NCI-H69 (cell line): ENCODE data around the gene C13orf46.
"Not testable (repeated sequence)": the region's sequence is repeated elsewhere in the genome, so short reads cannot be mapped to it uniquely, and the experiment has no call there.

Experiments used
- DNase-seq: peaks from one replicate; lab custom pipeline; 2025; lab: John Stamatoyannopoulos, UW

Gene C13orf46

DNA sequence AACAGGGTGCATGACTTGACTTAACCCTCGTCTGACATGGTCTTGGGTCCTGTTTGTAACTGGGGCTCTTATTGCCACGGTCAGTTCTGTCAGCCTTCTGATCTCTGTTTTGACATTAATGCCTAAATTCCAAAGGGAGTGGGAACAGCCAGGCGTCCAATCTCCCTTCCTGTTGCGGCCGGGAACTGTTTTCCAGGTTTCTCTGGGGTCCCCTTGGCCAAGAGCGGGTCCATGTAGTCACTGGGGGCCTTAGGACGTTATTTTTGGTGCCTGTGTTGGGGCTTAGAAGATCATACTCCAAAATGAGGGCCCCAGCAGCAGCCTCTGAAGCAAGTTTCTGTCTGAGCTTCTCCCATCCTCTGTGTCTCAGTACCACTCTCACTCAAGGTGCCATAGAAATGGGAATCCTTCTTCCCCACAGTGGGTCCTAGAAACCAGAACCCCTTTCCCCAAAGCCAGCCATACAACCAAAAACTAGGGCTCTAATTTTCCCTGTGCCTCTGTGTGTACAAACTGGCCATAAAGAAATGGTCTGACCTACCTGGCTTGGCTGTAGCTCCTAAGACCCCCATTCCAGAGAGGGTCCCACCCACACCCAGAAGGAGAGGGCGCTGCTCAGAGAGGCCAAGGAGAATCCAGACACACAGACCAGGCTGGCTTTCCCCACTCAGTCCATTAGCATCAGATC, 50.4 kb downstream of the C13orf46 start:
- no peak for DNase-seq

DNA sequence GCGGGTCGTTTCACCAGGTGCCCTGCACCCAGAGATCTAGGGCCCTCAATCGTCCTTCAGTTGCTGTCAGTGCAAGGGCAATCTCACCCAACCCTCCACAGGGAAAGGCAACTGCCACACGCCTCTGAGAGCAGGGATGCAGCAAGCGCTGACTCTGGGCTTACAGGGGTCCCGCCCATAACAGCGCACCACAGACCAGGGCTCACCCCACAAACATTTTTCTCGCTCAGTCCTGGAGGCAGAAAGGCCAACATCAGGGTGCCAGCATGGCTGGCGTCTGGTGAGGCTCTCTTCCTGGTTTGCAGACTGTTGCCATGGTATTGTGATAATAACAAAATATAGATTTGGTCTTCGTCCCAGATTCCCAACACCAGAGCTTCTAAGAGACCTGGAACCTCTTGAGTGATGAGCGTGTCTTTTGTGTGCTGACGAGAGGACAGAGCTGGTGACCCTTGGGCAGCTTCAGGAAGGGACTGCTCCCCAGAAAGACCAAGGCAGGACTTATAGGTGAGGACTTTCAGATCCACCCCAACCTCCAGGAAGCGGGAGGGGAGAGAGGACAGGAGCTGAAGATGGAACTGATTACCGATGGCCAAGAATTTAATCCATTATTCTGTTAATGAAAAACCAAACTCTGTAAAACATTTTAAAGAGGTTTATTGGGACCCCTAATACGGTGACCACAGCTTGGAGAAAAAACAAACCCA, 51.3 kb downstream of the C13orf46 start:
- DNase-seq, result no peak

DNA sequence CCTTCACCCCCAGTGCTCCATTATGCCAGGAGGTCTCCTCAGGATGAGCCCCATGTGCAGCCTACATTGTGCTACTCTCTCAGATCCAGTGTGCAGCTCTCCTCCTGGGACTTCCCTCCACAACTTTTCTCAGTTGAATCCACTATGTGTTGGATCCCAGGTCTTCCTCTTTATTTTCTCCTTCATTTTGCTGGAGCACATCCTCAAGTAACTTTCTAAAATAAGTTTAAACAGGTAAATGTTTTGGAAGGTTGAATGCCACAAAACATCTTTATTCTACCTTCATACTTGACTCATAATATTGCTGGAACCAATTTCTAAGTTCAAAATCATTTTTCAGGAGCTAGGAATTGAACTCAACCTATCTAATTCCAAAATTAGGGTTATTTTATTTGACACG, 52.1 kb downstream of the C13orf46 start:
- DNase-seq, result no peak

DNA sequence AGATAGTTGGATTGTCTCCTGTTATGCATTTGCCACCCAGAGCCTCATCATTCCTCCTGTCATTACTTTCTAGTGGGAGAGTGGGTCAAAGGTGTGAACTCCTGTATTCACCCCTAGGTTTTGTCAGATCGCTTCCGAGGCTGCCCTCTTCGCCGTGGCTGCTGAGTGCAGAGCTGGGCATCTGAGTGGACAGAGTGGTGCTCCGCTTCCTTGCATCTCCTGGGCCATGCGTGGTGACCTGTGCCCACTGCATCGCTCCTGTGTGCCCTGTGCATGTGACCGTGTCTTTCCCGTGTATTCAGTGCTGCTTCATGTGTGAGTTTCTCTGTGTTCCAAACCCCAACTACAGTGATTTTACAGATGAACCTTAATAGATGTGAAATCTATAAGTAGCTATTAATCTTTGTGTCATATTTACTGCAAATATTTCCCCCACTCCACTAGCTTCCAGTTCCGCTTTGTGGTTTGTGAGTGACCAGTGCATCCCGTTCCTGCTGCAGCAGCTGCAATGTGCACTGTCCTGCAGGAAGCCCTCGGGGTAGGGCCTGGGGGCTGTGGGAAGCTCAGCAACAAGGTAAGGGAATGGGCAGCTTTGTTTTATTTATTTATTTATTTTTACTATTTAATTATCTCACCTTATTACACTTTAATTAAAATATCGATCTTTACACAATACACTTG, 53.1 kb downstream of the C13orf46 start:
- no peak for DNase-seq

DNA sequence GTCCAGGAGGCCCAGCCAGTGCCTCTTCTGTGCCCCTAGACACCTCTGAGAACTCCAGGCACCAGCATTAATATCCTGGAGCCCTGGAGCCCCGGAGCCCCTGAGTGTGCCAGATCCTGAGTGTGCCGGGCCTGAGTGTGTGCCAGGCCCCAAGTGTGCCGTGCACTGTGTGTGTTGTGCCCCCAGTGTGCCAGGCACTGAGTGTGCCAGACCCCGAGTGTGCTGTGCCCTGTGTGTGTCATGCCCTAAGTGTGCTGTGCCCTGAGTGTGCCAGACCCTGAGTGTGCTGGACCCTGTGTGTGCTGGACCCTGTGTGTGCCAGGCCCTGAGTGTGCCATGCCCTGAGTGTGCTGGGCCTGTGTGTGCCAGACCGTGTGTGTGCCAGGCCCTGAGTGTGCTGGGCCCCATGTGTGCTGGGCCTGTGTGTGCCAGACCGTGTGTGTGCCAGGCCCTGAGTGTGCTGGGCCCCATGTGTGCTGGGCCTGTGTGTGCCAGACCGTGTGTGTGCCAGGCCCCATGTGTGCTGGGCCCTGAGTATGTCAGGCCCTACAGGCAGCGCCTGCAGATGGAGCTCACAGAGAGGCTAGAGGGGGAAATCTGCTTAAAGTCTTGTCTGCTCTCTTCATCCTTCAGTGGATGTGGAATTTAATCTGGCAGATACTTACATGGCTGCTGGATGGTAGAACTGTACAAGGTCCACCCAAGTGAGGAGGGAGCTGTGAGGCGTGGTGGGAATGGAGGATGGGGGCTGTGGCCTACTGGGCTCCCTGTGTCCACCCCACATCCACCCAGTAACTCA, 53.9 kb downstream of the C13orf46 start:
- no peak for DNase-seq

DNA sequence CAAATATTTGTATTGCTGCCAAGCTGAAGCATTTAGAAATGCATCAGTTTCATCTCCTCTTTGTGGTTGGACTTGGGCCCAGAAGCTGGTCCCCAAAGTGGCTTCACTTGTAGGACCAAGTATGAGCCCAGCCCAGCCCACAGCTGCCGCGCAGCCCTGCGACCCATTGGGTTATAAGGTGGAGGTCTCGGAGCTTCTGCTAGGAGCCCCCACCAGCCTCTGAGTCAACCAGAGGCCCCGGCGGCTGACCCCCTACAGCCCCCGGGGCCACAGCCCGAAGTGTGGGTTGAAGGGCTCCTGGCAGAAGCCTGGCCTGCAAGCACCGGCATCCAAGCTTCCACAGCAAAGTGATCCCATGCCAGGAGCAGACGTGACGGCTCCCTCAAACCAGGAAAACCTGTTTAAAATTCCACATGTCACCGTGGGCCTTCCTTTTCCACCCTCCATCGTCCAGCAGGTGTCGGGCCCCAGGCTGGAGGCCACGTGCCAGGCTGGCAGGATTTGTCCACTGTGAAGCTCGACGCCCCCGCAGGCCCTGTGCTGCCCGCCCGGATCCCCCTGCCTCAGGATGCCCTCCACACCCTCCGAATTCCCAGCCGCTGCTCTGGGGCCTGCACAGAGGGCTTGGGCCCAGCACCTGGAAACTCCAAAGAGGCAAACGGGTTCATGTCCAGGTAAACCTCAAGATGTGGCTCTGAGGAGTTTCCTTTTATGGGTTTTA, 54.7 kb downstream of the C13orf46 start:
- no peak for DNase-seq

DNA sequence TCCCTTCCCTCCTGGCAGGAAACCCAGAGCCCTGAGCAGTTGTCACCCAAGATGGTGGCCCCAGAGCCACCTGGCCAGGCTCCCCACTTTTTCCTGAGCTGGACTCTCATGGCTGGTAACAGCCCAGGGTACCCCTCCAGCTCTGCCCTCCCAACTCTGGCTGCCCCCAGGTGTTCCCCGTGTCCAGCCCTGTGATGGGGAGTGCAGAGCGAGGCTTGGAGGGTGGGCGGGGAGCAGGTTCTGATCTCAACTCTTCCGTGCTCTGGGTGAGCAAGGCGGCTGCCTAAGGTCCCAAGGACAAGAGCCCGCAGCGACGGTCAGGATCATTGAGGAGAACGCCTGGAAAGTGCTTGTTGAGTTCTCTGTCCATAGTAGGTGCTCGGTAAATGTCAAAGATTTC, 55.3 kb downstream of the C13orf46 start:
- no peak for DNase-seq

DNA sequence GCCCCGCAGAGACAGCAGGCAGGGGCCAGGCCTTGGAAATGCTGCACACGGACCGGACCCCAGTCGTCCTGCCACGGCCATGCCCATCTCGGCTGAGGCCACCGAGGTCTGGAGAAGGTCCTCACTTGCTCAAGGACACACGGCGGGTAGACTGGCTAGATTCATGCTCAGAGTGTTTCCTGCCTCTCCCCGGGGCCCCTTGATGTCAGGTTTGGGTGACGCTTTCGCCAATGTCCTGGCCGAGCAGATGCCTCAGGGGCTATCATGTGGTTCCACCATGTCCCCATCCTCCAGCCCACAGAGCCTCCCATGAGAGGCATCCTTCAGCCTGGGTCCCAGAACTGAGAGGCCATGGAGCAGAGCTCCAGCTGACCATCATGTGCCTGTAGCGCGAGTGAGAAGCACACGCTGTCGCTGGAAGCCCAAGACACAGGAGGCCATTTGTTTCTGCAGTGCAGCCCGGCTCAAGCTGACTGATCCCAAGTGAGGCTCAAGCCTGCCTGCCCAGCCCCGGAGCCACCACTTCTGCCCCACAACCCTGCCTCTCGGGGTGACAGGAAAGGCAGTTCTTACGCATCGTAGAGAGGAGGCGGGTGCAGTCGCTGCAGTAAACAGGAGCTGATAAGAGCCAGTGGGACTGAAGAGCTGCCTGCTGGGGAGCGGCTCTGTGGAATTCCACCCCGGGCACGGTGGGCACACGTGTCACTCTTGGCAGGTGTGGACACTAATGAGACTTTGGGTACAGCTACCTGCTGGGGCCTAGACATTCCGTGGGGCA, 56.1 kb downstream of the C13orf46 start:
- no peak for DNase-seq

DNA sequence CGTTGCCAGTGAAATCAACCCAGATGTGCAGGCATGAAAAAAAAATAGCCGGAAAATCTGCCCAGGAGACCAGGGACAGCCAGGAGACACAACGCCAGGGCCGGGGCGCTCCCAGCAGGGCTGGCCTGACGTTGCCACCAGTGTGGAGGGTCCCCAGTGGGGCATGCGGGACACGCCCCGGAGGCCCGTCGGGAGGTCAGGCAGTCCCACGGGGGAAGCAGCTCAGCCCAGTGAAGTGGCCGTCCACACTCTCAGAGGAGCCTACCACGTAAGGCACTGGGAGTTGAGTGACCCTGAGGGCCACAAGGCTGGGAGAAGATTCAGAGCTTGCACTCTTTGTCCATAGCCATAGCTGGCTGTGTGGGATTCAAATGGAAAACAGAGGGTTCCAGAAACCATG, 56.8 kb downstream of the C13orf46 start:
- no peak for DNase-seq

DNA sequence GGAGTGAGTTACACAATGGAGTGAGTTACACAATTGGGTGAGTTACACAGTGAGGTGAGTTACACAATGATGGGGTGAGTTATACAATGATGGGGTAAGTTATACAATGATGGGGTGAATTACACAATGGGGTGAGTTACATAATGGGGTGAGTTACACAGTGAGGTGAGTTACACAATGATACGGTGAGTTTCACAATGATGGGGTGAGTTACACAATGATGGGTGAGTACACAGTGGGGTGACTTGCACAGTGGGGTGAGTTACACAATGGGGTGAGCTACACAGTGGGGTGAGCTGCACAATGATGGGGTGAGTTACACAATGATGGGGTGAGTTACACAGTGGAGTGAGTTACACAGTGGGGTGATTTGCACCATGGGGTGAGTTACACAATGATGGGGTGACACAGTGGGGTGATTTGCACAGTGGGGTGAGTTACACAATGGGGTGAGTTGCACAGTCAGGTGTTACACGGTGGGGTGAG, 57.5 kb downstream of the C13orf46 start:
- DNase-seq, result no peak

DNA sequence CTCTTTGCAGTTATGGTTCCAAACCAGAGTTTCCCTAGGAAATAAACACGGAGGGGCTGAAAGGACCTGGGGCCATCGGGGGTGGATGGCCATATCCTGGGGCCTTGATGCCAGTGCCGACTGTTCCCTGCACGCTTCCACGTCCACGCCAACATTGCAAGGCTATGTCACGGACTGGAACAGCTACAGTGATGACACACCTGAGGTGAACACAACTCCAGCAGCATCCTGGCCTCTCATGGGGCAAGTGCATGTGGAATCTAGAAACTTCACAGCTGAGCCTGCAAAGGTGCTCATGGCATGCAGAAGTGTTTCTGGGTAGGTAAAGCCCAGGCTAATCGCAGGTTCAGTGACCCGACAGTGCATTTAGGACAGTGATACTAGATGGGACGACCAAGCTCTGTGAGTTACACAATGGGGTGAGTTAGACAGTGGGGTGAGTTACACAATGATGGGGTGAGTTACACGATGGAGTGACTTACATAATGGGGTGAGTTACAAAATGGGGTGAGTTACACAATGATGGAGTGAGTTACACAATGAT, 58.0 kb downstream of the C13orf46 start:
- DNase-seq, result no peak

DNA sequence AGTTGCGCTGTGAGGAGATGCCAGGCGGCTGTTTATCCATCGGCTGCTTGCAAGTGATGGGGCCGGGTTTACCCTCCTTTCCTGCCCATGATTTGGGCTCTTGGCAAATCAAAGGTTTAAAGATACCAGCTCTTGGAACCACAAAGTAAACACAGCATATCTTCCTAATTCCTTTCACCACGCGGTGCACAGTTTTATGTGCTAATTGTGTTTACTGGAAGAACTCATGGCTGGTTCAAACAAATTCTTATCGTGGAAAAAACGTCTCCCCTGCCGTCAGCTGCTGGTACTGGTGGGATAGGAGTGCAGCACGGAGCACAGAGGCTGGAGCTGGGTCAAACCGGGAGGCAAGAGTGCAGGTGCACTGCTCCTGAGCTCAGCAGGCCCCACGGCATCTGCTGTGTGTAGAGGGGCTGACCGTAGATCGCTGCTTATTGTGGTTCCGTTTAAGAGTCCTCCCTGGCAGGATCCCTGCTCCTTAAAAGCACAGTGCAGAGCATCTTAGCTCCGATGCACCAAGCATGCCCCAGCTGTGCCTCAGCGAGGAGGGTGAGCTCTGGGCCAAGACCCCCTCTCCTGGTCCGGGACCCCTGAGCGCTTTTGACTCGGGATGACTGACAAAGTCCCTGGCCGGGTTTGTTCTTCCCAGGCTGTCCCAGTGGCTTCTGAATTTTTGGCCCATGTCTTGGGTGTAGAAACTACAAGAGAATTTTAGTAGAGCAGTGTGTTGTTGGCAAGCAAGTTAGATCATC, 58.7 kb downstream of the C13orf46 start:
- no peak for DNase-seq

DNA sequence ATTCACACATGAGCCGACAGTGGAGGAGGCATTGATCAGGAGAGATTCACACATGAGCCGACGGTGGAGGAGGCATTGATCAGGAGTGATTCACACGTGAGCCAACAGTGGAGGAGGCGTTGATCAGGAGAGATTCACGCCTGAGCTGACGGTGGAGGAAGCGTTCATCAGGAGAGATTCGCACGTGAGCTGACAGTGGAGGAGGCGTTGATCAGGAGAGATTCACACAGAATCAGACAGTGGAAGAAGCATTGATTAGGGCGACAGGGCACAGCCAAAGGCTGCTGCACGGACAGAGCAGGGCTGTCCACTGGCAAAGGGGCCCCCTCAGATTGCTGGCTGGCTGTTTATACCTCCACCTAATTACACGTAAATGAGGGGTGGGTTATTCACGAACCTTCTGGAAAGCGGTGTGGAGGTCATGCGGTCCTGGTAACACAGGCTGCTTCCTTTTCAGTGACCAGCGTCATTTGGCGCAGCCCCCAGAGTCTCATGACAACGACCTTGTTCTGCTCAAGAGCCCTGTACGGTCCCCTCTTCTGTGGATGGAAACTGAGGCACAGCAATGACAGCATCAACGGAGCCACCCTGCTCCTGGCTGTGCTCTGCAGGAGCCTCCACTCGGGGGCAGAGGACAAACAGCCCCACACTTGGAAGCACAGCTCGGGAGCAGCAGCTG, 59.4 kb downstream of the C13orf46 start:
- DNase-seq, result no peak

DNA sequence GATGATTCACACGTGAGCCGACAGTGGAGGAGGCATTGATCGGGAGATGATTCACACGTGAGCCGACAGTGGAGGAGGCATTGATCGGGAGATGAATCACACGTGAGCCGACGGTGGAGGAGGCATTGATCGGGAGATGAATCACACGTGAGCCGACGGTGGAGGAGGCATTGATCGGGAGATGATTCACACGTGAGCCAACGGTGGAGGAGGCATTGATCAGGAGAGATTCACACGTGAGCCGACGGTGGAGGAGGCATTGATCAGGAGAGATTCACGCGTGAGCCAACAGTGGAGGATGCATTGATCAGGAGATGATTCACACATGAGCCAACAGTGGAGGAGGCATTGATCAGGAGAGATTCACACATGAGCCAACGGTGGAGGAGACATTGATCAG, 60.0 kb downstream of the C13orf46 start:
- DNase-seq, result not testable (repeated sequence)

DNA sequence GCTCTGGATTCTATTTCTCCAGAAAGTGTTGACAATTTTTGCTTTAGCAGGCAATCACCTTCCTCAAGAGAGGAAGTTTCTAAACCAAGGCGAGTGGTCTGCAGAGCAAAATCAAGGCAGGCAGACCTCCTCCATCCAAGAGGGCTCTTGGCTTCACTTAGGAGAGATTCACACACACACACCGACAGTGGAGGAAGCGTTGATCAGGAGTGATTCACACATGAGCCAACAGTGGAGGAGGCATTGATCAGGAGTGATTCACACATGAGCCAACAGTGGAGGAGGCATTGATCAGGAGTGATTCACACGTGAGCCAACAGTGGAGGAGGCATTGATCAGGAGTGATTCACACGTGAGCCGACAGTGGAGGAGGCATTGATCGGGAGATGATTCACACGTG, 60.5 kb downstream of the C13orf46 start:
- not testable (repeated sequence) for DNase-seq

DNA sequence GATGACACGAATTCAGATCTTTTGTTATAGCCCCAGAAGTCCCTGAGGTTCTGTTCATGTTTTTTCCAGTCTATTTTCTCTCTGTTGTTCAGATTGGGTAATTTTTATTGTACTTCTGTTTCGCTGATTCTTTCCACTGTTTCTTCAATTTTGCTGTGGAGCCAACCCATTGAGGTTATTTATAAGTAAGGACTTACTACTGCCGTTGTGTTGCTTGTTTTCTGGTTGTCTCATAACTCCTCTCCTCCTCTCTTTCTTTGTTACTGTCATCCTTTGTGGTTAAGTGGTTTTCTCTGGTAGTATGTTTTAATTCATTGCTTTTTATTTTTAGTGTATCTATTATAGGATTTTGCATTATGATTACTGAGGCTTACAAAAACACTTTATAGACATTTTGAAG, 61.3 kb downstream of the C13orf46 start:
- DNase-seq, result no peak

DNA sequence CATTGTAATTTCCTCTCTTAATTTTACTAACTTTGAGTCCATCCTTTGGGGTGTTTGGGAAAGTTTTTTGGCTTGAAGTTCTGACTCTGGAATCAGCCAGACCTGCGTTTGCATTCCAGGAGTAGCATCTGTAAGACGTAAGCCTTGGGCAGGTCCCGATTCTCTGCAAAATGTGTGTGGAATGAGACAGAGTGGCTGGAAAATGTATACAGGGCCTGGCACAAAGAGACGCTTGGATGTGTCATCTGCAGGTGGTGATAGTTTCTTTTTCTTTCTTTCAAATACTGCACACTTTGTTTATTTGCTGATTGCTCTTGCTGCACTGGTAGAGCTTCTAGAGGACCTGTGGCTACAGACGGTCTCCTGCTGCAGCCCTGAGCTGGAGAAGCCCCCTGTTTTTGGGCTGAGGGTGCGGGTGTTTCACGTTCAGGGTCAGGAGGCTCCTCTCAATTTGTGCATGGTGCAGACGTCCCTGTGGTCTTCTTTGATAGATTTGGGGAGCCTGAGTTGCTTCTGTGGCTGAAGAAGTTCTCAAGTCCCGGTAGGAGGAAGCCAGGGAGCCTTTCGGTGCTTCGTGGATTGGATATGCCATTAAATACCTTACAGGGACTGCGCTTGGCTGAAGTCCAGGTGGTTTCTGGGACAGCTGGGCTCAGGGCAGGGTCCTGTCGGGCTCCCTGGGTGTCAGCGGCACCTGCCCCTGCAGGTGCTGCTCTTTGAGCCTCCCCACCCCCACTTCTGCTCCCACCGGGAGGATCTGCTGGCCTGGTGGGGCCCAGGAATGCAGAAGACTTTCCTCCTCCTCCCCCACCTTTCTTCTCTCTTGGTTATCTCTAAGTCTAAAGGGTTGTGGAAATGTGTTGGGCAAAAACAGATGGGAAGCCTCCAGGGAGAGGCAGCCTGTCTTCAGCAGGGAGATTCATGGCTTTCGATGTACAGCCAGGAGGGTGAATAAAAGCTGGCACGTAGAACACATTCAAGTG, 66.0 kb downstream of the C13orf46 start:
- DNase-seq, result peak; percentile 85

DNA sequence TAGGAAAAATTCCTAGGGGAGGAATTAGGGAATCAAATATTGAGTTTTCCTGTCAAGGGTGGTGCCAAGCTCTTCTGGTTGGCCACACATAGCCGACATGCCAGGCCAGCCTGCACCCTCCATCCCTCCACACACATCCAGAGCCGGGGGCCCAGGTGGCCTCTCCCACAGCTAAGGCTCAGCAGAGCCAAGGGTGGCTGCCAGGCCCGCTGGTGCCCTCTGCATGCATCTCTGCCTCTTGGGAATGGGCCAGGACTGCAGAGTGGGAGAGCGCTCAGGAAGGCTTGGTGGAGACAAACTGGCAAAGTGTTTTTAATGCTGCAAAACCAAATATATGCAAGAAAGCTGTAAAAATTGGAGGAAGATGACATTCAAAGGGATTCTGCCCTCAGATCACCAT, 67.3 kb downstream of the C13orf46 start:
- no peak for DNase-seq
